GM12874 (cell line): Measurements from ENCODE around the gene FBXO5.

Source experiments
- TF ChIP-seq, protein P1 (sequence below): IDR thresholded peaks from 2 replicates; pipeline ENCODE4 v1.5.1; 2011; ENCODE audit warnings: low read depth, mild to moderate bottlenecking, control low read depth, low read length, moderate library complexity; ENCODE audit not compliant: insufficient read depth

FBXO5 gene

DNA sequence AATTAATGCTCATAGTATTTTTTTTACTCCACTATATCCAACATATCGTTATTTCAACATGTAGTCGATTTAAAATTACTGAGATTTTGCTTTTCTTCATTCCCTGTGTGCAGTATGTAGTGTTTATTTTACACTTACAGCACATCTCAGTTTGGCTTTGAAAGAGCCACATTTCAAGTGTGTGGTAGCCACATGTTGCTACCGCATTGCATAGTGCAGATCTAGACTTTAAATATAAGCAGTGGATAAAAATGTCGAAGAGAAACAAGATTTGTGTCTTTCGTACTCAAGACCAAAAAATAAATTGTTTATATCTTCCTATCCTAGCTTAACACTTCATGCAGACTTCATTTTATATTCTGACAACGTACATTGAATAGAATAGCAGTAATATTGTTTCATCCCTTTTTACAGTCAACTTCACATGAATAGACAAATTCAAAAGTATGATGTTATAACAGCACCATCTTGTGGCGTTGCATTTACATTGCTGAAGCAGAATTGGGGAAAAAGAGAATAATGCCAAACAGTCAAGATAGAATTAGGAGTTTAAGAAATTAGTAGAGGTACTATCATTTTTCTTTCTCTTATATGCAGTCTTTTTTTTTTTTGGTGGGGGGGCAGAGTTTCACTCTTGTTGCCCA lies 29.9 kb downstream of the FBXO5 start:
- TF ChIP-seq, protein P1, sequence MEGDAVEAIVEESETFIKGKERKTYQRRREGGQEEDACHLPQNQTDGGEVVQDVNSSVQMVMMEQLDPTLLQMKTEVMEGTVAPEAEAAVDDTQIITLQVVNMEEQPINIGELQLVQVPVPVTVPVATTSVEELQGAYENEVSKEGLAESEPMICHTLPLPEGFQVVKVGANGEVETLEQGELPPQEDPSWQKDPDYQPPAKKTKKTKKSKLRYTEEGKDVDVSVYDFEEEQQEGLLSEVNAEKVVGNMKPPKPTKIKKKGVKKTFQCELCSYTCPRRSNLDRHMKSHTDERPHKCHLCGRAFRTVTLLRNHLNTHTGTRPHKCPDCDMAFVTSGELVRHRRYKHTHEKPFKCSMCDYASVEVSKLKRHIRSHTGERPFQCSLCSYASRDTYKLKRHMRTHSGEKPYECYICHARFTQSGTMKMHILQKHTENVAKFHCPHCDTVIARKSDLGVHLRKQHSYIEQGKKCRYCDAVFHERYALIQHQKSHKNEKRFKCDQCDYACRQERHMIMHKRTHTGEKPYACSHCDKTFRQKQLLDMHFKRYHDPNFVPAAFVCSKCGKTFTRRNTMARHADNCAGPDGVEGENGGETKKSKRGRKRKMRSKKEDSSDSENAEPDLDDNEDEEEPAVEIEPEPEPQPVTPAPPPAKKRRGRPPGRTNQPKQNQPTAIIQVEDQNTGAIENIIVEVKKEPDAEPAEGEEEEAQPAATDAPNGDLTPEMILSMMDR = peak; percentile 34; the same call in 1 of the 2 replicates

DNA sequence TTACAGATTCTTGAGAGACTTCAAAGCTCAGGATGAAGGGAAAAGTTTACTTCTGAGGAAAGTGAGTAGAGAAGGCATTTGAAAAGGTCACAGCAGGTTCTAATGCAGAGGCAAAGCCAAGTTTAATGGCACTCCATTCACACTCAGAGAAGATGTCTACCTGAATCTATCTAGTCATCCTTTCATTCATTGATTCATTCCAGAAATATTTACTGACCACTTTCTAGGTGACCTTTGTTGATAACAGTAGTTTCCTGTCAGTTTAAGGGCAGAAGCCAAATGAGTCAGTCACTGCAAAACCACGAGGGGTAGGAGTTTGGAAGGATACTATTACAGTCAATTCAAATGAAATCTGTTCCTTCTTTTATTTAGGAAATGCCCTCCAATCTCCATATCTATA lies 30.8 kb downstream of the FBXO5 start:
- TF ChIP-seq, protein P1 = no peak

DNA sequence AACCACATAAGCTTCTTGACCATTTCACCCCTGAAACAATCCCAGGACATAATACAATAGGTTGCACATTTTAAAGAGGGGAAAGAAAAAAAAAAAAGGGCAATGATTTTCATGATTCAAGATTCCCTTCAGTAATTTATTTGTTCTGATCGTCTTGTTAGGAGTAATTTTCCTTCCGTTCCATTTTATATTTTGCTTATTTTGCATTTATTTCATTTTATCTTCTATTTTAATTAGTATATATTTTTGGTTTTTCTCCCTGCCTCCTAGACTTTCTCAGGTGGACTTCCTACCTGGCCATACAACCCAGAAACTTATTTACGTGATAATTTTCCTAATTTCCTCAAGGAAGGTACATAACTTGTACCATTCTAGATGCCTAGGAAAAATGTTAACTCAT lies 32.6 kb downstream of the FBXO5 start:
- TF ChIP-seq, protein P1 = no peak

DNA sequence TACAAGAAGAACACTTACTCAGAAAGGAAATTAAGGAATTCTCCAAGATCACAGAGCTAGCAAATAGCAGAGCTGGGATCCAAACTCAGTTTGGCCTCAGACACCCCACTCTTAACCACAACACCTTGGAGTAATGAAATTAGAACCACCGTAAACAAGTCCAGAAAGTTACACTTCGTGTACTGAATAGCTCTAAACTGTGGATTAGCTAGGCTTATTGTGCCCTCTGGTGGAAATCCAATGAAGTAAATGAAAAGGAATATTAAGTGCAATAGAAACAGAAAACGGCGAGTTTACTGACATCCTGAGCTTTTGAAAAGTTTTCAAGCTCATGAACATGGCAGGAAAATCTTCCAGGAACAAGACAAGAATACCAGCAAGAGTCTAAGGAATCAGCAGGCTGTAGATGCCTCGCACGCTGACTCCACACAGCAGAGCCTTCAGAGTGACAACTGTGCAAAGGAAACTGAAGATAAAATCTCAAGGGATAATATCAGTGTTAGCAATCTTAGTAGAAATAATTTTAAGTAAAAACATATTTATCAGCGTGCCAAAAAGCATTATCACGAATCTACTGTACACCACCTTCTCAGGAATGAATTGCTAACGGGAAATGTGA lies 34.6 kb downstream of the FBXO5 start:
- TF ChIP-seq, protein P1 = peak; percentile 48; the same call in 1 of the 2 replicates

DNA sequence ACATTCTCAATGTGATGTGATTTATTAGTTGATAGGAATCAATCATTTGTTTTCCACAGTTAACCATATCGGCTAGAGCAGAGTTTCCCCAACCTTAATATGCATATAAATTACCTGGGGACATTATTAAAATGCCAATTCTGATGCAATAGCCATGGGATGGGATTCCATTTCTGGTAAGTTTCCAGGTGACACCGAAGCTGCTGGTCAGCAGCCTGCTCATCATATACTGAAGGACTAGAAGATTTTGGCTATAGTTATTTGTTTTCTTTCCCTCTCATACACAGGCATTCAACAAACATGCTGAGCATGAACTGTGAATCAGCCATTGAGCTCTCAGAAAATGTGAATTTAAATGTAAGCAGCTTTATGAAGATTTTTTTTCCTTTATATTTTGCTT lies 35.8 kb downstream of the FBXO5 start:
- TF ChIP-seq, protein P1 = no peak

DNA sequence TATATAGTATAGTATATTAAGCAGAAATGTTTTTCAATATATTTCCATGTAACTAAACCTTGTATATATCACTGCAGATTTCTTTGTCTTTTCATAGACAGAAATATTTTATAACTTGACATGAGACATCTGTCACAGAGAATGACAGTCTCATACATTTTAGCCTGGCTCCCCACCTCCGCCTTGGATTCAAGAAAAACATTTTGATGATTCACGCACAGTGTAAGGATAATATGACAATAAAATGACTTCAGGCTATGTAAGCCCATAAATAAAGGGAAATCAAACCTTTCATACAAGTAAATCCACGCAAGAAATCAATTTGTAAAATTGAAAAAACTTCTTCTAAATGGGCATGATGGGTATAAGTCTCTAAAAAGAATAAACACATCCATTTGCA lies 36.4 kb downstream of the FBXO5 start:
- TF ChIP-seq, protein P1 = no peak

DNA sequence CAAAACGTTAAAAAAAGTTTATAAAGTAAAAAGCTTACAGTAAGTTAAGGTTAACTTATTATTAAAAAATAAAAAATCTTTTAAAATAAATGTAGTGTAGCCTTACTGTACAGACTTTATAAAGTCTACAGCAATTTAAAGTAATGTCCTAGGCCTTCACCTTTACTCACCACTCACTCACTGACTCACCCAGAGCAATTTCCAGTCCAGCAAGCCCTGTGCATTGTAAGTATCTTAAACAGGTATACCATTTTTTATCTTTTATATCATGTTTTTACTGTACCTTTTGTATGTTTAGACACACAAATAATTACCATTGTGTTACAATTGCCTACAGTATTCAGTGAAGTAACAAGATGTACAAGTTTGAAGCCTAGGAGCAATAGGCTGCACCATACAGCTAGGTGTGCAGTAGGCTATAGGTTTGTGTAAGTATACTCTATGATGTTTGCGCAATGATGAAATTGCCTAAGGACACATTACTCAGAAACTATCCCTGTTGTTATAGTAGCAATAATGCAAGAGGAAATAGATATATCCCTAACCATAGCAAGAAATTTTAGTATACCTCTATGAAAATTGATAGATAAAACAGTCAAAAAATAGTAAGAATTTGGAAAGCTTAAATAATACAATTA lies 39.5 kb downstream of the FBXO5 start:
- TF ChIP-seq, protein P1 = no peak
